ENCODE data around the gene TMC6. TPM values are rescaled to one million over a fixed set of nuclear protein-coding genes. Genes with fewer than 3 reads are reported as not detected.

Gene TMC6
- total and polyA plus RNA-seq, 2 of the 13 experiments (the other 11 are each of a cell fraction or from before 2014, with no cell fraction given): 48.4 to 99.1 TPM

DNA sequence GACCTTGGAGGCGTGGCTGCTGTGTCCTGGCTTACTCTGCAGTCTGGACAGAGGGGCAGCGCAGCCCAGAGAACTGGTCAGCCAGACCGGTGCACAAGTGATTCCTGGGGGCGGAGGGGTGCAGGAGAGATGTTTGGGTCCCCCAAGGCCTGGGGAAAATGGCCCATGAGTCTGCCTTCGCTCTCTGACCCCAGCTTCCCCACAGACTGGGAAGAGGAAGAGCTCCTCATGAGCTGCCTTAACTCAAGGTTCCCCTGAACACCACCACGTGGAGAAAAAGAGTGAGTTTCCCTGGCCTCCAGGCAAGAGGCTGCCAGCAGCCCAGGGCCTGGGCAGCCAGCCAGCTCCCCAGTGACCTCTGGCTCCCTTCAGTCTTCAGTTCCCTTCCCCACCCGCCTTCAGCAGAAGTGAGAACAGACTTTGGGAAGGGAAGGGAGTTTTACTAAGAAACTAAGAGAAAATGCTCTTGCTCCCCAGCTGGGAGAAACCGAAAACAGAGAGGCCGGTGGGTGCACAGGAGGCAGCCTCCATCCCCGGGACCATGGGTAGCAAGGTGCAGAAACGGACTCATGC is 15.7 kb upstream of the TMC6 start (continued):
- TF ChIP-seq, protein P1, sequence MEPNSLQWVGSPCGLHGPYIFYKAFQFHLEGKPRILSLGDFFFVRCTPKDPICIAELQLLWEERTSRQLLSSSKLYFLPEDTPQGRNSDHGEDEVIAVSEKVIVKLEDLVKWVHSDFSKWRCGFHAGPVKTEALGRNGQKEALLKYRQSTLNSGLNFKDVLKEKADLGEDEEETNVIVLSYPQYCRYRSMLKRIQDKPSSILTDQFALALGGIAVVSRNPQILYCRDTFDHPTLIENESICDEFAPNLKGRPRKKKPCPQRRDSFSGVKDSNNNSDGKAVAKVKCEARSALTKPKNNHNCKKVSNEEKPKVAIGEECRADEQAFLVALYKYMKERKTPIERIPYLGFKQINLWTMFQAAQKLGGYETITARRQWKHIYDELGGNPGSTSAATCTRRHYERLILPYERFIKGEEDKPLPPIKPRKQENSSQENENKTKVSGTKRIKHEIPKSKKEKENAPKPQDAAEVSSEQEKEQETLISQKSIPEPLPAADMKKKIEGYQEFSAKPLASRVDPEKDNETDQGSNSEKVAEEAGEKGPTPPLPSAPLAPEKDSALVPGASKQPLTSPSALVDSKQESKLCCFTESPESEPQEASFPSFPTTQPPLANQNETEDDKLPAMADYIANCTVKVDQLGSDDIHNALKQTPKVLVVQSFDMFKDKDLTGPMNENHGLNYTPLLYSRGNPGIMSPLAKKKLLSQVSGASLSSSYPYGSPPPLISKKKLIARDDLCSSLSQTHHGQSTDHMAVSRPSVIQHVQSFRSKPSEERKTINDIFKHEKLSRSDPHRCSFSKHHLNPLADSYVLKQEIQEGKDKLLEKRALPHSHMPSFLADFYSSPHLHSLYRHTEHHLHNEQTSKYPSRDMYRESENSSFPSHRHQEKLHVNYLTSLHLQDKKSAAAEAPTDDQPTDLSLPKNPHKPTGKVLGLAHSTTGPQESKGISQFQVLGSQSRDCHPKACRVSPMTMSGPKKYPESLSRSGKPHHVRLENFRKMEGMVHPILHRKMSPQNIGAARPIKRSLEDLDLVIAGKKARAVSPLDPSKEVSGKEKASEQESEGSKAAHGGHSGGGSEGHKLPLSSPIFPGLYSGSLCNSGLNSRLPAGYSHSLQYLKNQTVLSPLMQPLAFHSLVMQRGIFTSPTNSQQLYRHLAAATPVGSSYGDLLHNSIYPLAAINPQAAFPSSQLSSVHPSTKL (CRISPR knock-in tag; IDR thresholded peaks at IDR 0.05): no peak; the same call in 1 of the 2 replicates
- TF ChIP-seq MYNN (CRISPR knock-in tag; IDR thresholded peaks at IDR 0.05; ENCODE audit: low read depth): no peak
- no peak for TF ChIP-seq NONO (IDR thresholded peaks at IDR 0.05)
- TF ChIP-seq NONO (CRISPR knock-in tag; conservative IDR thresholded peaks at IDR 0.05): no peak
- TF ChIP-seq MAF1 (CRISPR knock-in tag; IDR thresholded peaks at IDR 0.05; ENCODE audit: borderline replicate concordance): no peak
- no peak for TF ChIP-seq SATB2 (CRISPR knock-in tag; IDR thresholded peaks at IDR 0.05)
- no peak for TF ChIP-seq ZNF33A (CRISPR knock-in tag; IDR thresholded peaks at IDR 0.05; ENCODE audit: borderline replicate concordance)
- no peak for TF ChIP-seq ZNF652 (CRISPR knock-in tag; IDR thresholded peaks at IDR 0.05; ENCODE audit: borderline replicate concordance, low read depth)
- no peak for TF ChIP-seq SMAD9 (CRISPR knock-in tag; IDR thresholded peaks at IDR 0.05)
- TF ChIP-seq SETDB1 (CRISPR knock-in tag; IDR thresholded peaks at IDR 0.05; ENCODE audit: borderline replicate concordance): no peak
- TF ChIP-seq IKZF4 (CRISPR knock-in tag; IDR thresholded peaks at IDR 0.05; ENCODE audit: borderline replicate concordance, low read depth, not compliant biosample characterization): no peak
- no peak for TF ChIP-seq ATF7-NPFF (CRISPR knock-in tag; IDR thresholded peaks at IDR 0.05; ENCODE audit: low read depth)
- no peak for TF ChIP-seq ATM (IDR thresholded peaks at IDR 0.05; ENCODE audit: borderline replicate concordance)
- TF ChIP-seq, protein P2, sequence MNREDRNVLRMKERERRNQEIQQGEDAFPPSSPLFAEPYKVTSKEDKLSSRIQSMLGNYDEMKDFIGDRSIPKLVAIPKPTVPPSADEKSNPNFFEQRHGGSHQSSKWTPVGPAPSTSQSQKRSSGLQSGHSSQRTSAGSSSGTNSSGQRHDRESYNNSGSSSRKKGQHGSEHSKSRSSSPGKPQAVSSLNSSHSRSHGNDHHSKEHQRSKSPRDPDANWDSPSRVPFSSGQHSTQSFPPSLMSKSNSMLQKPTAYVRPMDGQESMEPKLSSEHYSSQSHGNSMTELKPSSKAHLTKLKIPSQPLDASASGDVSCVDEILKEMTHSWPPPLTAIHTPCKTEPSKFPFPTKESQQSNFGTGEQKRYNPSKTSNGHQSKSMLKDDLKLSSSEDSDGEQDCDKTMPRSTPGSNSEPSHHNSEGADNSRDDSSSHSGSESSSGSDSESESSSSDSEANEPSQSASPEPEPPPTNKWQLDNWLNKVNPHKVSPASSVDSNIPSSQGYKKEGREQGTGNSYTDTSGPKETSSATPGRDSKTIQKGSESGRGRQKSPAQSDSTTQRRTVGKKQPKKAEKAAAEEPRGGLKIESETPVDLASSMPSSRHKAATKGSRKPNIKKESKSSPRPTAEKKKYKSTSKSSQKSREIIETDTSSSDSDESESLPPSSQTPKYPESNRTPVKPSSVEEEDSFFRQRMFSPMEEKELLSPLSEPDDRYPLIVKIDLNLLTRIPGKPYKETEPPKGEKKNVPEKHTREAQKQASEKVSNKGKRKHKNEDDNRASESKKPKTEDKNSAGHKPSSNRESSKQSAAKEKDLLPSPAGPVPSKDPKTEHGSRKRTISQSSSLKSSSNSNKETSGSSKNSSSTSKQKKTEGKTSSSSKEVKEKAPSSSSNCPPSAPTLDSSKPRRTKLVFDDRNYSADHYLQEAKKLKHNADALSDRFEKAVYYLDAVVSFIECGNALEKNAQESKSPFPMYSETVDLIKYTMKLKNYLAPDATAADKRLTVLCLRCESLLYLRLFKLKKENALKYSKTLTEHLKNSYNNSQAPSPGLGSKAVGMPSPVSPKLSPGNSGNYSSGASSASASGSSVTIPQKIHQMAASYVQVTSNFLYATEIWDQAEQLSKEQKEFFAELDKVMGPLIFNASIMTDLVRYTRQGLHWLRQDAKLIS (CRISPR knock-in tag; IDR thresholded peaks at IDR 0.05): no peak
- no peak; the same call in 1 of the 2 replicates for TF ChIP-seq ZNF615 (CRISPR knock-in tag; IDR thresholded peaks at IDR 0.05; ENCODE audit: borderline replicate concordance)
- TF ChIP-seq, protein P3, sequence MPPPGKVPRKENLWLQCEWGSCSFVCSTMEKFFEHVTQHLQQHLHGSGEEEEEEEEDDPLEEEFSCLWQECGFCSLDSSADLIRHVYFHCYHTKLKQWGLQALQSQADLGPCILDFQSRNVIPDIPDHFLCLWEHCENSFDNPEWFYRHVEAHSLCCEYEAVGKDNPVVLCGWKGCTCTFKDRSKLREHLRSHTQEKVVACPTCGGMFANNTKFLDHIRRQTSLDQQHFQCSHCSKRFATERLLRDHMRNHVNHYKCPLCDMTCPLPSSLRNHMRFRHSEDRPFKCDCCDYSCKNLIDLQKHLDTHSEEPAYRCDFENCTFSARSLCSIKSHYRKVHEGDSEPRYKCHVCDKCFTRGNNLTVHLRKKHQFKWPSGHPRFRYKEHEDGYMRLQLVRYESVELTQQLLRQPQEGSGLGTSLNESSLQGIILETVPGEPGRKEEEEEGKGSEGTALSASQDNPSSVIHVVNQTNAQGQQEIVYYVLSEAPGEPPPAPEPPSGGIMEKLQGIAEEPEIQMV (CRISPR knock-in tag; IDR thresholded peaks at IDR 0.05; ENCODE audit: low read depth): no peak
- no peak for TF ChIP-seq ZNF44 (CRISPR knock-in tag; IDR thresholded peaks at IDR 0.05)
- no peak for TF ChIP-seq SNAI1 (CRISPR knock-in tag; IDR thresholded peaks at IDR 0.05; ENCODE audit: borderline replicate concordance)
- TF ChIP-seq, protein P4, sequence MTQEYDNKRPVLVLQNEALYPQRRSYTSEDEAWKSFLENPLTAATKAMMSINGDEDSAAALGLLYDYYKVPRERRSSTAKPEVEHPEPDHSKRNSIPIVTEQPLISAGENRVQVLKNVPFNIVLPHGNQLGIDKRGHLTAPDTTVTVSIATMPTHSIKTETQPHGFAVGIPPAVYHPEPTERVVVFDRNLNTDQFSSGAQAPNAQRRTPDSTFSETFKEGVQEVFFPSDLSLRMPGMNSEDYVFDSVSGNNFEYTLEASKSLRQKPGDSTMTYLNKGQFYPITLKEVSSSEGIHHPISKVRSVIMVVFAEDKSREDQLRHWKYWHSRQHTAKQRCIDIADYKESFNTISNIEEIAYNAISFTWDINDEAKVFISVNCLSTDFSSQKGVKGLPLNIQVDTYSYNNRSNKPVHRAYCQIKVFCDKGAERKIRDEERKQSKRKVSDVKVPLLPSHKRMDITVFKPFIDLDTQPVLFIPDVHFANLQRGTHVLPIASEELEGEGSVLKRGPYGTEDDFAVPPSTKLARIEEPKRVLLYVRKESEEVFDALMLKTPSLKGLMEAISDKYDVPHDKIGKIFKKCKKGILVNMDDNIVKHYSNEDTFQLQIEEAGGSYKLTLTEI (CRISPR knock-in tag; conservative IDR thresholded peaks at IDR 0.05): no peak

Data from HepG2 (cell line).